Calu3 (cell line): Measurements from ENCODE around the gene ZNF334. TPM values are rescaled to one million over a fixed set of nuclear protein-coding genes. Genes with fewer than 3 reads are reported as not detected.

Experiments used
- BruUV-seq: library from RNA; stranded (reverse); fragments of 400-500 nt; replicated peaks from 2 replicates; lab custom pipeline; 2021; lab: Mats Ljungman, UMichigan
- CTCF ChIA-PET: fragments of 300-600 bp; sonication (Branson Sonifier 250); formaldehyde crosslinking; loops from one replicate; lab custom pipeline; 2022; ENCODE audit warnings: antibody characterized with exemption; lab: Charles Lee
- DNase-seq: peaks from one replicate; pipeline ENCODE4 v3.0.0; 2022
- H3K27ac Mint-ChIP-seq: one replicate; pipeline ENCODE4 v1.8.0; 2022; ENCODE audit warnings: mixed read lengths; ENCODE audit not compliant: unreplicated experiment
- H3K27me3 Mint-ChIP-seq: one replicate; pipeline ENCODE4 v1.8.0; 2022; ENCODE audit warnings: mixed read lengths; ENCODE audit not compliant: unreplicated experiment
- H3K36me3 Mint-ChIP-seq: one replicate; pipeline ENCODE4 v1.8.0; 2022; ENCODE audit warnings: mild to moderate bottlenecking, moderate library complexity, mixed read lengths; ENCODE audit not compliant: insufficient read depth, unreplicated experiment
- H3K4me1 Mint-ChIP-seq: one replicate; pipeline ENCODE4 v1.8.0; 2022; ENCODE audit warnings: mild to moderate bottlenecking, low read depth, mixed read lengths; ENCODE audit not compliant: unreplicated experiment
- H3K4me3 Mint-ChIP-seq: one replicate; pipeline ENCODE4 v1.8.0; 2022; ENCODE audit warnings: mild to moderate bottlenecking, low read depth, moderate library complexity, mixed read lengths; ENCODE audit not compliant: unreplicated experiment
- H3K9me3 Mint-ChIP-seq: one replicate; pipeline ENCODE4 v1.8.0; 2022; ENCODE audit warnings: low read depth, mixed read lengths; ENCODE audit not compliant: unreplicated experiment
- intact Hi-C: fragments of 100-400 bp; cut with micrococcal nuclease; formaldehyde crosslinking; loops from one replicate; pipeline ENCODE4 v1.10.0; 2022; ENCODE audit not compliant: unreplicated experiment
- total RNA-seq: library from RNA; stranded (reverse); gene quantifications from 2 replicates; pipeline ENCODE4 v1.2.3, GENCODE V29; 2022
- TF ChIP-seq, protein P1 (sequence below): fragments of 200-600 bp; IDR thresholded peaks from one replicate; pipeline ENCODE4 v1.8.0; 2022; ENCODE audit warnings: antibody characterized with exemption; ENCODE audit not compliant: unreplicated experiment

ZNF334 gene
- total RNA-seq, 1 experiment from 2014 or later, result not detected

DNA sequence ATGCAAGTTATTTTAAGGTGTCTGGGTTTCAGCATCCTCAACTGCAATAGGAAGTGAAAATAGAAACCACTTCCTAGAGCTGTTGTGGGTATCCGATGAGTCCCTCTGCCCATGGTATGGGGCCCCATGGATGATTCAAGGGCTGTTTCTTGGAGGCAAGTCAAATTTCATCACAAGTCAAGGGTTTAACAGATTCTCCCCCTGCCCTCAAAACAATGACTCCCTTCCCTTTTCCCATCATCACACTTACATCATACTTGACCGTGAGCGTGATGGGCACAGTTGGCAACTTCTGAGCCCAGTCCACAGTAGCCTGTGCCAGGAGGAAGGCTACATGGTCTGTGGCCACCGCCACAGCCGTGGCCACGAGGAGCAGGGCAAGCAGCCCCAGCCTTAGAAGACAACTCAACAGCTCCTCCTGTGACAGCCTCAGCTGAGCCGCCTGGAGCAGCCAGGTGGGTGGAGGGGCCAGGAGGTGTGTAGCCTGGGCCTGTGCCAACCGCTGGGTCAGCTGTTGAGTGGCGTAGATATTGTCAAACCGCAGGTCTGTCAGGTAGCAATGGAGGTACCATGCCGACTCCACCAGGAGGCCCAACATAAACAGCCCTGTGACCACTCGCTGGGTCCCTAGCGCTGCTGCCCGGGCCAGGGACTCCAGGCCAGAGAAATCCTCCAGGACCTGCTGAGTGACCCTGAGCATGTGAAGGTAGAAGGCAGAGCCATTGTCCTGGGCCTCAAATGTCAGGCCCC lies 31.9 kb upstream of the ZNF334 start:
- H3K4me3 Mint-ChIP-seq, result no peak overlapping the region
- no peaks in the 10 kb centered on the region for H3K9me3 Mint-ChIP-seq
- H3K36me3 Mint-ChIP-seq, result no peaks in the 10 kb centered on the region
- CTCF ChIA-PET, result interaction anchor here (0.8 to 1.1 kb wide), 2 partner anchors 8 to 20 kb away, joined by 3 to 4 read pairs; no protein-coding TSS in a partner anchor
- H3K27me3 Mint-ChIP-seq, result peaks cover 13% of the 10 kb centered on the region
- no TSS peak for BruUV-seq
- no peak for DNase-seq
- intact Hi-C loops, result no loop called here
- TF ChIP-seq, protein P1, sequence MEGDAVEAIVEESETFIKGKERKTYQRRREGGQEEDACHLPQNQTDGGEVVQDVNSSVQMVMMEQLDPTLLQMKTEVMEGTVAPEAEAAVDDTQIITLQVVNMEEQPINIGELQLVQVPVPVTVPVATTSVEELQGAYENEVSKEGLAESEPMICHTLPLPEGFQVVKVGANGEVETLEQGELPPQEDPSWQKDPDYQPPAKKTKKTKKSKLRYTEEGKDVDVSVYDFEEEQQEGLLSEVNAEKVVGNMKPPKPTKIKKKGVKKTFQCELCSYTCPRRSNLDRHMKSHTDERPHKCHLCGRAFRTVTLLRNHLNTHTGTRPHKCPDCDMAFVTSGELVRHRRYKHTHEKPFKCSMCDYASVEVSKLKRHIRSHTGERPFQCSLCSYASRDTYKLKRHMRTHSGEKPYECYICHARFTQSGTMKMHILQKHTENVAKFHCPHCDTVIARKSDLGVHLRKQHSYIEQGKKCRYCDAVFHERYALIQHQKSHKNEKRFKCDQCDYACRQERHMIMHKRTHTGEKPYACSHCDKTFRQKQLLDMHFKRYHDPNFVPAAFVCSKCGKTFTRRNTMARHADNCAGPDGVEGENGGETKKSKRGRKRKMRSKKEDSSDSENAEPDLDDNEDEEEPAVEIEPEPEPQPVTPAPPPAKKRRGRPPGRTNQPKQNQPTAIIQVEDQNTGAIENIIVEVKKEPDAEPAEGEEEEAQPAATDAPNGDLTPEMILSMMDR, result no peak
- H3K4me1 Mint-ChIP-seq, result no peaks in the 10 kb centered on the region
- H3K27ac Mint-ChIP-seq, result no peak overlapping the region

DNA sequence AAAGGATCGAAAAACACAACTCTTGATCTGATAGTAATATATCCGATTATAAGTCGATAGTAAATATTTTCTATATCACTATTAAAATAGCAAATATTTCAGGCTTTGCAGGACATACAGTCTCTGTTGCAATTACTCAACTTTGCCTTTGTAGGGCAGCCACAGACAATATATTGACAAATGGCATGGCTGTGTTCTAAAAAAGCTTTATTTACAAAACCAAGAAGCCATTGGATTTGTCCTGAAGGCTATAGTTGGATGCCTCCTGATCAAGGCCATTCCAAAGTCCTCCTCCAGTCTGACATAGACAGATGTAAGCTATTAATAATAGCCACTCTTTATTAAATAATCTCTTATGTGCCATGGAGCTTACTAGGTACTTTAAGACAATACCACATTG lies 31.2 kb upstream of the ZNF334 start:
- no TSS peak for BruUV-seq
- H3K27me3 Mint-ChIP-seq, result peaks cover 16% of the 10 kb centered on the region
- no peak overlapping the region for H3K27ac Mint-ChIP-seq
- H3K4me1 Mint-ChIP-seq, result no peaks in the 10 kb centered on the region
- TF ChIP-seq, protein P1, result no peak
- DNase-seq, result no peak
- no peaks in the 10 kb centered on the region for H3K36me3 Mint-ChIP-seq
- H3K9me3 Mint-ChIP-seq, result no peaks in the 10 kb centered on the region
- no peak overlapping the region for H3K4me3 Mint-ChIP-seq
- intact Hi-C loops, result no loop called here
- CTCF ChIA-PET, result interaction anchor here (0.5 to 1.1 kb wide), 4 partner anchors 21 to 1731 kb away, joined by 3 to 4 read pairs (median 4); no protein-coding TSS in a partner anchor

DNA sequence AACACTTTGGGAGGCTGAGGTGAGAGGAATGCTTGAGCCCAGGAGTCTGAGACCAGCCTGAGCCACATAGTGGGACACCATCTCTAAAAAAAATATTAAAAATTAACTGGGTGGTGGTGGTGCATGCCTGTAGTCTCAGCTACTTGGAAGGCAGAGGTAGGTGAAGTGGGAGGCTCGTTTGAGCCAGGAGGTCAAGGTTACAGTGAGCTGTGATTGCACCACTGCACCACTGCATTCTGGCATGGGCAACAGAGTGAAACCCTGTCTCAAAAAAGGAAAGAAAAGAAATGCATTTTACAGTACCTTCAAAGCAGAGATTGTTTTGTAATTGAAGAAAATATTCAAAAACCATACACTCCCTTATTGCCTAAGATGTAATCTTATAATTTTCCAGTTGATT lies 30.6 kb upstream of the ZNF334 start:
- TF ChIP-seq, protein P1, result no peak
- H3K4me3 Mint-ChIP-seq, result no peak overlapping the region
- DNase-seq, result no peak
- H3K4me1 Mint-ChIP-seq, result no peaks in the 10 kb centered on the region
- no peaks in the 10 kb centered on the region for H3K36me3 Mint-ChIP-seq
- BruUV-seq, result no TSS peak
- CTCF ChIA-PET, result interaction anchor here (0.5 to 1.0 kb wide), 3 partner anchors 137 to 1731 kb away, joined by 3 to 4 read pairs (median 4); no protein-coding TSS in a partner anchor
- peaks cover 22% of the 10 kb centered on the region for H3K27me3 Mint-ChIP-seq
- intact Hi-C loops, result no loop called here
- H3K27ac Mint-ChIP-seq, result no peak overlapping the region
- no peaks in the 10 kb centered on the region for H3K9me3 Mint-ChIP-seq

DNA sequence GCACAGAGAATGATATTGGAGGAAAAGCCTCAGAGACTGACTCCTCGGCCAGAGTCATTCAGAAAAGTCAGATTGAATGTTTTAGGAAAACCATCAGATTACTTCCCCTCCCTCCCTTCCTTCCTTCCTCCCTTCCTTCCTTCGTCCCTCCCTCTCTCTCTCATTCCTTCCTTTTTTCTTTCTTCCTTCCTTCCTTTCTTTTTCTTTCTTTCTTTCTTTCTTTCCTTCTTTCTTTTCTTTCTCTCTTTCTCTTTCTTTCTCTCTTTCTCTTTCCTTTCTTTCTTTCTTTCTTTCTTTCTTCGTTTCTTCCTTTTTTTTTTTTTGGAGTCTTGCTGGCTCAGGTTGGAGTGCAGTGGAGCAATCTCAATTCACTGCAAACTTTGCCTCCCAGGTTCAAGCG lies 29.7 kb upstream of the ZNF334 start:
- Mint-ChIP-seq H3K27ac (no peak overlapping the region), H3K27me3 (peaks cover 31% of the 10 kb centered on the region), H3K4me3 (no peak overlapping the region), H3K36me3 (no peaks in the 10 kb centered on the region), H3K9me3 (no peaks in the 10 kb centered on the region), H3K4me1 (no peaks in the 10 kb centered on the region)
- TF ChIP-seq, protein P1, result no peak
- CTCF ChIA-PET, result no interaction called here
- BruUV-seq, result no TSS peak
- intact Hi-C loops, result no loop called here
- no peak for DNase-seq
